CD4-positive, alpha-beta T cell treated with Interleukin-12 subunit alpha and Interleukin-12 subunit beta, for 1 hour (primary cell): ENCODE results near the gene ZDHHC14.
A peak's percentile ranks its signal among the peaks of the same experiment; 100 is the strongest.

Source experiments
- DNase-seq: peaks from one replicate; pipeline ENCODE4 v3.0.0-alpha.2; 2020

The ZDHHC14 gene

GRCh38 chr6:157471077-157471686 is 90.2 kb downstream of the ZDHHC14 start:
- DNase-seq: no peak

GRCh38 chr6:157471895-157472686 is 91.1 kb downstream of the ZDHHC14 start:
- DNase-seq: no peak

- DNase-seq: no peak
These were observed 95.8 kb downstream of the ZDHHC14 start for GRCh38 chr6:157476797-157477196.

GRCh38 chr6:157478926-157479325 is 97.9 kb downstream of the ZDHHC14 start:
- no peak for DNase-seq

DNA sequence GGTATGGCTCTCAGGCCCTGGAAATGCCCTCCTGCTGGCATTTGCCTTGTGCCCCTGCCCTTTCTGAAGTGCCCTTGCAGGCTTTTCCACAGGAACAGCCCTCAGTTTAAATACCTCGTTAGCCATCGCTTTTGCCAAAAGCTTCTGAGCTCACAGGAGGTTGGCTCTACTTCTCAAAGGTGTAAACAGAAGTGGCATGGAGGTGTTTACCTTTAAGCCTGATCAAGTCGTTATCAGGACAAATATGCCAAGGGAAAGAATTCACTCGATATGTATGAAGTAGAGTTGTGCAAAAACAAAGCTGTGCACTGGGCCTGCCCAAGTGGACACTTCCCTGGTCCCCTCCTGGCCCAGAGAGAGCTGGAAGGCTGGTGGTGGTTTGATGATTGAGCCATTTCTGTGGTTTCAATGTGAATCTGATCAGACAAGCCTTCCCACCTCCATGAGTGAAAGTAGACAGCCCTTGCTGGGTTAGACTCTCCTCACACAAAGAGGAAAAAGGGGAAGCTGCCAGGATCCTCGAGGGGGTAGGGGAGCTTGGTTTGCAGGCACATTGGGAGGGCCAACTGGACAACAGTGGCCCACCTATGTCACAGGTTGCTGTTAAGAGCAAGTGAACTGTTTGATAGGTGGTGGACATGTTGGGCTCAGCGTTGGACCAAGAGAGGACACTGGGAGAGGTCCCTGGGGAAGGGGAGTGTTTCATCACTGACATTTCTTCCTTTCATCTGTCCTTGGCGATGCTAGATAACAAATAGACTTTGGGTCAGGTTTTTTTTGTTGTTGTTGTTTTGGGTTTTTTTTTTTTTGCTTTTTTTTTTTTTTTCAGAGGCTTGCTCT is 98.7 kb downstream of the ZDHHC14 start:
- DNase-seq: no peak

DNA sequence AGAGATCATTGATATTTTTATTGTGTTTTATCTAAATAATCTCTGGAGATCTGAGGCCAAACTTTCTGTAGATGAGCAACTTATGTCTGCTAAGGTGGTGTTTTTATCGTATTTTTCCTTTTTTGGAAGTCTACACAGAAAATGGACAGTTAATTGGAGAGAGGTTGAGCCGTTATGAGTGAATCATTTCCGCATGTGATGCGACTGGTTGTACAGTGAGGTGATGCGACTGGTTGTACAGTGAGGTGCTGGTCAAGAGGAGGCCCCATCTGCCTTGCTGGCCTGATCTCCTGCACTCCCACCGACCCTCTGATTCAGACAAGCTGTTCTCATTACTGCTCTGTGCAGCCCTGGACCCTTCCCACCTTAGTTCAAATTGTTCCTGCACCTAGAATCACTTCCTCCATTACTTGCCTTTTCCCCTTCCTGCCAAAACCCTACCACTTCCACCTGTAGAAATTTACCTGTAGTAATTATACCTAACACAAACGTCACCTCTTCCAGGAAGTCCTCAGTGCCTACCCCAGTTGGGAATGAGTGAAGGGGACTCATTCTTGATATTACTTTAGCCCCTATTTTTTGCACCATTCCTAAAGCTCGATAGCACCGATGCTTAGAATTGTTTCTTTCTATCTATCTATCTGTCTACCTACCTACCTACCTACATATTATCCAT is 100.3 kb downstream of the ZDHHC14 start:
- no peak for DNase-seq

GRCh38 chr6:157481865-157482249 is 100.9 kb downstream of the ZDHHC14 start:
- no peak for DNase-seq

GRCh38 chr6:157483770-157484169 is 102.8 kb downstream of the ZDHHC14 start:
- no peak for DNase-seq

GRCh38 chr6:157484181-157484580 is 103.2 kb downstream of the ZDHHC14 start:
- no peak for DNase-seq

DNA sequence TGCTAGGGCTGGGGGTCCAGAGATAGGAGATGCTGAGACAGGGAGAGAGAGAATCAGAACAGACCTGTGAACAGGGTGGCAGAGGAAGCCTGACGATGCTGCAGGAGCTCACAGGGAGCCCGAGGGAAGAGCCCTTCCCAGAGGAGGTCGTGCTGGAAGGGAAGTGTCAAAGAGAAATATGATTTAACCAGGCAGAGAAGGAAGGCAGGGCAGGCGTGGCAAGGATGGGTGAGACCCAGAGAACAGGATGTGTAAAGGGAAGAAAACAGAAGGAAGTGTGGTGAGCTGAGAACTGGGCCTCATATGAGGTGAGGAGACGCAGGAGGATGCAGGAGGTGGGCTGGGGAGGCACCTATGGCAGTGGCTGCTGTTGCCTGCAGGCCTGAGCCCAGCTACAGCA is 105.6 kb downstream of the ZDHHC14 start:
- DNase-seq: peak; percentile 8

GRCh38 chr6:157487110-157487773 is 106.3 kb downstream of the ZDHHC14 start:
- DNase-seq: no peak

DNA sequence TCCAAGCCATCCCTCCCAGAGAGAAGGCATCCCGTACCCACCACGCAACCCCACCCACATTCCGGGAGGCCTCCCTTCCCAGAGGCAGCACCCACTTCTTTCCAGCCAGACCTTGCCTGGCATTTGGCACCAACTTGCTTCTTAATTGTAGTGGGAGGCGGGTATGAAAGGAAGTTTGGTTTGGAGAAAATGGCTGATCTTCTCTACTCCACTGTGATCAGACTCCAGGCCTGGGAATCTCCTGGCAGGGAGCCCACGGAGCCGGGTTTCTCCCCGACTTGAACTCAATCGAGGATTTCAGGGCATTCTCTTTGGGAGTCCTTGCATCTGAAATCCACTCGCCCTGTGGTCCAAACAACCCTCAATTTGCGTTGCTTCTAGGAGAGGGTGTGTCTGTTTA is 107.1 kb downstream of the ZDHHC14 start:
- no peak for DNase-seq

DNA sequence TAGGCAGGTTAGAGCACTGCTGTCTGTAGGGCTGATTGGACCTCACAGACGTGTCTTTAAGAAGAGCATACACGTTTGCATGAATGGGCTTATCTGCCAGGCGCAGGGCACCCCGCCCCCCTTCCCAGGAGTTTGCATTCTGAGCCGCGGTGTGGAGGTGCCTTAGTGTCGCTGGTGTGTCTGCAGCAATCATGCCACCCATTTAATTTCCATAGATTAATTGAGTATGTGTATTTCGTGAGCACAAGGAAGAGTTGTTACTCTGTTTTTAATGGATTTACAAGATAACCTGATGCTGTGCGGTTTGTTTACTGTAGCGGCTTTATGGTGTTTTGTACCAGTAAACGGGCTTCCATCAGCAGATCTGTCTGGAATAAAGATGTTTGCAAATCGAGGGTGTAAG is 107.7 kb downstream of the ZDHHC14 start:
- no peak for DNase-seq

DNA sequence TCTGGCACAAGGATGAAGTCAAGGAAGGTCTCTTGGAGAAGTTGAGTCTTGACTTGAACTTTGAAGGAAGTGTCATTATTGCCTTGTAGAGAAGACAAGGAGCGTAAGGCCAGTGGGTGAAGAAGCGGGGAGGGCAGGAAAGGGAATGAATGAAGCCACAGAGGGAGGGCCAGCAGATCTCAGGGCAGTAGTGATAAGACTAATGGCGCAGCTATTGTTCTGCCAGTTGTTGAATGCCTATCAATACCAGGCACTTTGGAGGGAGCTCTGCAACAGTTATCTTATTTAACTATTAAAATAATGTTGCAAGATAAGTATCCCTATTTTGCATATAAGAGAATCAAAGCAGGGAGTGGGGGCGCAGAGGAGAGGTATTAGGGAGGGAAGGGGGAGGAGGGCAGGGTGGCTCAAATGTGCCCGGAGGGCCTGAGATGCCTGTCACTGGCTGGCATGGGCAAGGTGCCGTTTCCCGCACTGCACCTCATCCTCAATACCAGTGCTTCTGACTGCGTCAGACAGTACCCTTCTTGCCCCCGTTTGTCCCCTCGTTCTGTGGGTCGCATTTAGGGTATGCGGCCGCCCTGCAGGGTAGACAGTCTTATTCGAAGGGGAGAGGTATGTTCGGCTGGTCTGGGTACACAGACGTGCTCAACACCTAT is 109.8 kb downstream of the ZDHHC14 start:
- DNase-seq: no peak

- DNase-seq: no peak
These were observed 110.7 kb downstream of the ZDHHC14 start for GRCh38 chr6:157491571-157492232.

DNA sequence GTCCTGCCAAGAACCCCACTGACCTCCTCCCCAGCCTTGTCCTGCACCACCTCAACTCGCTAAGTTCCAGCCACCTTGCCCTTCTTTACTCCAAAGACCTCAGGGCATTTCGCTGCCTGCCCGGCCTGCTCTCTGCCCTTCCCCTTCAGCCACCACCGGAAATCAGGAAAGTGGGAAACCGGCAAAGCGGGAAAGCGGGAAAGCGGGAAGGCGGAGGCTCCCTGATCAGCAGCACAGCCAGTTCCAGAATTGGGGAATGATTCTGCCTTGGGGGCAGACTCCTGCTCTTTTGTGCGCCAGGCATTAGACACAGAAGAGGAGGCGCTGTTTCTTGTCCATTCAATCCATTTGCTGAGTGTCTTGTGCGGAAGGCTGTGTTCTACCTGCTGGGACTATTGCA is 111.3 kb downstream of the ZDHHC14 start:
- DNase-seq: no peak

GRCh38 chr6:157492741-157493140 is 111.8 kb downstream of the ZDHHC14 start:
- no peak for DNase-seq

DNA sequence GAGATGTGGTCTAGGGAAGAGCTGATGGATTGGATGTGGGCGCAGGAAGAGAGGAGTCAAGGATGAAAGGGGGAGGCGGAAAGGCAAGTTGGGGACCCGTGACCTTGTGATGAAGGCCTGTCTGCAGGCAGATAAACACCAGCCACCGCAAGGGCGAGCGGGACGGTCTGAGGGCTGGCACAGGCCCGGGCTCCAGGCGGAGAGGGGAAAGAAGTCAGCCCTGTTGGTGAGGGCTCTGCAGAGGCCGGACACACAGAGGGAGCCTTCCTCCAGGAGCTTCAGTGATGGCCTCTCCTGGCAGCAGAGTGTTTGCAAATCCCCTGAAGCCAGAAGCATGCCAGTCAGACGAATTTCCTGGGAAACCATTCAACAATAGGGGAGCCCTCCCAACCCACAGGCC is 112.2 kb downstream of the ZDHHC14 start:
- no peak for DNase-seq

GRCh38 chr6:157493576-157493975 is 112.6 kb downstream of the ZDHHC14 start:
- DNase-seq: no peak

DNA sequence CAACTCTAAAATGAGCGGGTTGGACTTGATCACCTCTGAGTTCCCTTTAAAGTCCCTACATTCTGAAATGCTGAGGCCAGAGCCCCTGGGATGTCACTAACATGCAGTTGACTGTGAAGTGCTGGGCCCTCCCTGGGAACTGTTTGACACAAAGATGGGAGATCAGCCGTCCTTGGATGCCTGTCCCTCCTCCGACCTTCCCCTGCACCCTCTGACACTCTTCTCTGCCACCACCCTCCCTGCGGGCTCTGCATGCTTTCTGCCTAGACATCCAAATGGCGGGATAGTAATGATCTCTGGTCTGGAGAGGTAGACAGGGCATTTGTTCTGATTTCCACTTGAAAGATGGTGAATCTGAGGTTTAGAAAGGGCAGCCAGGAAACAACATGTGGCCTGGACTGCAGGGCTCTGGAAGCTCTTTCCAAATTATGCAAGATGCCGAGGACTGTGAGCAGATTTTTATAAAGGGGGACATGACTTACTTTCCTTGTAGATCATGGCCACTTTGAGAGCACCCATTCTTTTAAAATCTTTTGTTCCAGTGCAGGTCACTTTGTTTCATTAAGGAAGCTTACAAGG is 113.2 kb downstream of the ZDHHC14 start:
- no peak for DNase-seq

DNA sequence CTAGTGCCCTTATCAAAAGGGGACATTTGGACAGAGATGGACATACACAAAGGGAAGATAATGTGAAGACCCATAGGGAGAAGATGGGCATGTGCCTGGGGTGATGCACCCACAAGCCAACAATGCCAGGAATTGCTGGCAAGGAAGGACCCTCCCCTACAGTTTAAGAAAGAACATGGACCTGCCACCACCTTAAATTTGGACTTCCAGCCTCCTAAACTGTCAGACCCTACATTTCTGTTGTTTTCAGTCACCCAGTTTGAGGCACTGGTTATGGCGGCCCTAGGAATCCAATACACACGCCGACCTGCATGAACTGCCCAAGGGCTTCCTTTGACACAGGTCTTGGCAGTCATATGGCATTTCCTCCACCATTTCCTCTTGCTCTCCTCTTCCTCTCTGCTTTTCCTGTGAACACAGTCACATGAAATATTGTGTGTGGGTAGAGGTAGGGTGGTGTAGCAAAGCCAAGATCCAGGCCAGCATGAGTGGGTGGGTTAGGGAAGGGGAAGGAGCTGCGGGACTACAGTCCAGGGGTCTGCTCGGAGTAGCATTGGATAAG is 115.6 kb downstream of the ZDHHC14 start:
- DNase-seq: no peak
